Spleen (tissue), 11 donors: ENCODE results near the gene NOTCH1. TPM values are rescaled to one million over a fixed set of nuclear protein-coding genes. Genes with fewer than 3 reads are reported as not detected.

Experiments
- DNase-seq: peaks from one replicate; pipeline ENCODE4 v3.0.0-alpha.2; 2020
- H3K27ac ChIP-seq, 8 donors: fragments of 200-600 bp; sonication (generic) in 7 of 8; 1 replicate in 4 of 8; 2 replicates in 4 of 8; pipeline versions ENCODE4 v1.5.0 to v1.8.0; 2016 to 2021; ENCODE audit warnings: inconsistent platforms in 4 of 8, mild to moderate bottlenecking in 4 of 8, moderate library complexity in 1 of 8
- H3K27me3 ChIP-seq, 7 donors: fragments of 200-600 bp; sonication (generic) in 6 of 7; replicated peaks in 1 of 7; 1 replicate in 4 of 7; 2 replicates in 3 of 7; pipeline versions ENCODE4 v1.5.0 to v1.8.0; 2016 to 2021; ENCODE audit warnings: inconsistent platforms in 3 of 7, mild to moderate bottlenecking in 1 of 7
- H3K36me3 ChIP-seq, 6 donors: fragments of 200-600 bp; sonication (generic) in 5 of 6; 1 replicate in 4 of 6; 2 replicates in 2 of 6; pipeline versions ENCODE4 v1.5.0 to v1.8.0; 2016 to 2021; ENCODE audit warnings: inconsistent platforms in 2 of 6
- H3K4me1 ChIP-seq, 6 donors: fragments of 200-600 bp; sonication (generic) in 5 of 6; 1 replicate in 3 of 6; 2 replicates in 3 of 6; pipeline versions ENCODE4 v1.5.0 to v1.8.0; 2016 to 2021; ENCODE audit warnings: inconsistent platforms in 3 of 6
- H3K4me3 ChIP-seq, 8 donors: fragments of 200-600 bp; sonication (generic) in 7 of 8; 1 replicate in 4 of 8; 2 replicates in 4 of 8; pipeline versions ENCODE4 v1.5.0 to v1.8.0; 2016 to 2021; ENCODE audit warnings: inconsistent platforms in 4 of 8, mild to moderate bottlenecking in 4 of 8, moderate library complexity in 2 of 8
- H3K9me3 ChIP-seq, 8 donors: fragments of 200-600 bp; sonication (generic) in 7 of 8; 1 replicate in 4 of 8; 2 replicates in 4 of 8; pipeline versions ENCODE4 v1.5.0 to v1.8.0; 2016 to 2021; ENCODE audit warnings: inconsistent platforms in 4 of 8
- CTCF ChIP-seq, 11 experiments: fragments of 200-600 bp in 7 of 11; fragments of 450-650 bp in 4 of 11; sonication (generic) in 4 of 11; IDR thresholded peaks in 8 of 11; conservative IDR thresholded peaks in 3 of 11; 1 replicate in 7 of 11; 2 replicates in 4 of 11; pipeline versions ENCODE4 v1.4.0 to v1.8.0; 2016 to 2021; ENCODE audit warnings: antibody characterized with exemption in 11 of 11, inconsistent platforms in 4 of 11, mild to moderate bottlenecking in 1 of 11
- POLR2A ChIP-seq, 3 donors: fragments of 450-650 bp; IDR thresholded peaks; one replicate each; pipeline ENCODE4 v1.5.1; 2017; ENCODE audit warnings: antibody characterized with exemption in 3 of 3, mild to moderate bottlenecking in 1 of 3
- POLR2AphosphoS5 ChIP-seq, 3 donors: sonication (generic); formaldehyde crosslinking; IDR thresholded peaks; one replicate each; pipeline ENCODE4 v1.5.1; 2017; ENCODE audit warnings: antibody characterized with exemption in 3 of 3
- WGBS, 5 donors: extraction: QIAGEN DNeasy Blood & Tissue Kit in 3 of 5; methylation state at CpG; one replicate each; pipeline versions ENCODE4 v1.1.5 to v1.1.7; 2013 to 2018; 5-methylcytosine and 5-hydroxymethylcytosine counted together
- intact Hi-C: fragments of 100-400 bp; cut with DNase I; formaldehyde crosslinking; loops from one replicate; pipeline ENCODE4 v1.15.0; 2023; ENCODE audit warnings: low total_unique reads
- polyA plus RNA-seq, 3 donors: library from polyadenylated mRNA; stranded (reverse); fragments of 200-250 nt; gene quantifications; one replicate each; pipeline ENCODE4 v1.2.1, GENCODE V29; 2013
- total RNA-seq, 7 donors: library from RNA; depleted of rRNA in 3 of 7; stranded (reverse); fragments of >200 nt in 3 of 7; fragmentation: NEBNext Ultra II Directional in 4 of 7; extraction: Animal tissue kit (Norgen Biotek cat#: 25700) in 4 of 7; gene quantifications; one replicate each; pipeline versions ENCODE4 v1.1.0 to v1.2.1, GENCODE V29; 2016 to 2021
- donor health status: healthy with polysubstance abuse.
- donor health status: DM: no; HTN: no; CAD: no; lungs with moderate emphysema.
- donor health status: DM: no; HTN: no; CAD: no.
- donor health status: Bipolar disorder and iron deficiency.
- donor health status: healthy.
- donor health status: DM: no; HTN: no; CAD: no.
- donor health status: DM: yes; HTN: yes; CAD: no.

Gene NOTCH1
- total and polyA plus RNA-seq, 10 donors, result 4.9 to 140 (median 93.9) TPM

- peaks cover 26 to 92% (median 66%) of the 10 kb centered on the region in 6 donors for H3K4me1 ChIP-seq
- H3K27ac ChIP-seq, result peak overlapping the region in 6 of 8 donors; percentile 26 to 72 (median 54)
- peak overlapping the region in 1 of 8 donors; percentile 31 for H3K4me3 ChIP-seq
- DNase-seq, result peak; percentile 87
- TF ChIP-seq POLR2A (IDR thresholded peaks at IDR 0.05) (no peak), POLR2AphosphoS5 (IDR thresholded peaks at IDR 0.05) (peak; percentile 65 to 89 (median 83))
- intact Hi-C loops, result no loop called here
- H3K36me3 ChIP-seq, result no peaks in the 10 kb centered on the region
- H3K9me3 ChIP-seq, result no peaks in the 10 kb centered on the region
- WGBS, 5 donors, result 22 to 32% (median 28%) methylated on average over 12 to 33 of the region's 33 CpGs
- peaks cover 0 to 62% (median 11%) of the 10 kb centered on the region in 7 donors for H3K27me3 ChIP-seq
Measured at GRCh38 chr9:136587145-136587943, 41.5 kb upstream of the NOTCH1 start.

- DNase-seq, result no peak
- Histone ChIP-seq H3K4me1 (peaks cover 26 to 84% (median 63%) of the 10 kb centered on the region in 6 donors), H3K9me3 (no peaks in the 10 kb centered on the region), H3K36me3 (no peaks in the 10 kb centered on the region), H3K4me3 (no peak overlapping the region), H3K27me3 (peaks cover 0 to 62% (median 11%) of the 10 kb centered on the region in 7 donors), H3K27ac (peak overlapping the region in 2 of 8 donors; percentile 60 to 72)
- WGBS, 5 donors, result 83 to 91% (median 89%) methylated on average over 15 to 21 of the region's 21 CpGs
- intact Hi-C loops, result no loop called here
- TF ChIP-seq POLR2AphosphoS5 (IDR thresholded peaks at IDR 0.05), result no peak
- TF ChIP-seq POLR2A (IDR thresholded peaks at IDR 0.05), result no peak
Measured at GRCh38 chr9:136586391-136586953, 40.6 kb upstream of the NOTCH1 start.

GRCh38 chr9:136585531-136586120 is 39.8 kb upstream of the NOTCH1 start:
- TF ChIP-seq POLR2AphosphoS5 (IDR thresholded peaks at IDR 0.05) (no peak), POLR2A (IDR thresholded peaks at IDR 0.05) (no peak), CTCF (IDR thresholded peaks at IDR 0.05 in 8 of 11, conservative IDR thresholded peaks at IDR 0.05 in 3 of 11) (no peak)
- intact Hi-C loops, result no loop called here
- H3K27me3 ChIP-seq, result peaks cover 0 to 62% (median 11%) of the 10 kb centered on the region in 7 donors
- no peaks in the 10 kb centered on the region for H3K9me3 ChIP-seq
- 90 to 100% (median 92%) methylated on average over 2 to 16 of the region's 16 CpGs for WGBS, 5 donors
- no peak for DNase-seq
- H3K4me3 ChIP-seq, result no peak overlapping the region
- H3K4me1 ChIP-seq, result peaks cover 23 to 75% (median 55%) of the 10 kb centered on the region in 6 donors
- H3K27ac ChIP-seq, result no peak overlapping the region
- H3K36me3 ChIP-seq, result no peaks in the 10 kb centered on the region

- Histone ChIP-seq H3K4me3 (no peak overlapping the region), H3K36me3 (no peaks in the 10 kb centered on the region), H3K4me1 (peaks cover 23 to 68% (median 51%) of the 10 kb centered on the region in 6 donors), H3K27me3 (peaks cover 0 to 62% (median 11%) of the 10 kb centered on the region in 7 donors), H3K27ac (peak overlapping the region in 4 of 8 donors; percentile 37 to 60 (median 54)), H3K9me3 (no peaks in the 10 kb centered on the region)
- intact Hi-C loops, result no loop called here
- DNase-seq, result no peak
- WGBS, 5 donors, result 70 to 75% (median 73%) methylated on average over 7 to 10 of the region's 10 CpGs
- no peak for TF ChIP-seq POLR2A (IDR thresholded peaks at IDR 0.05)
- TF ChIP-seq POLR2AphosphoS5 (IDR thresholded peaks at IDR 0.05), result no peak
- TF ChIP-seq CTCF (IDR thresholded peaks at IDR 0.05 in 8 of 11, conservative IDR thresholded peaks at IDR 0.05 in 3 of 11), result no peak
Measured at GRCh38 chr9:136584934-136585333, 39.1 kb upstream of the NOTCH1 start.
